GM23338 (cell line): Measurements from ENCODE around the gene STX11. TPM values are rescaled to one million over a fixed set of nuclear protein-coding genes. Genes with fewer than 3 reads are reported as not detected.

Source experiments
- ATAC-seq: fragments of 200-7000 bp; cut with Tn5 transposase; 3 replicates; pipeline ENCODE4 v1.9.1; 2020
- DNase-seq: peaks from one replicate; pipeline ENCODE4 v3.0.0-alpha.2; 2015; ENCODE audit warnings: low spot score
- H2AFZ ChIP-seq: fragments of 200-600 bp; sonication (generic); 2 replicates; pipeline ENCODE4 v1.8.0; 2016; ENCODE audit warnings: antibody characterized with exemption, mild to moderate bottlenecking, moderate library complexity
- H3F3A ChIP-seq: fragments of 200-600 bp; sonication (generic); replicated peaks from 2 replicates; pipeline ENCODE4 v1.8.0; 2017; ENCODE audit warnings: antibody characterized with exemption, mixed run types, low read depth
- H3K27ac ChIP-seq: fragments of 200-600 bp; sonication (generic); 2 replicates; pipeline ENCODE4 v1.6.1; 2016; ENCODE audit warnings: low read depth
- H3K27me3 ChIP-seq: fragments of 200-600 bp; sonication (generic); 2 replicates; pipeline ENCODE4 v1.8.0; 2016; ENCODE audit warnings: mild to moderate bottlenecking, mixed run types, moderate library complexity; ENCODE audit not compliant: insufficient read depth
- H3K36me3 ChIP-seq: fragments of 200-600 bp; sonication (generic); 2 replicates; pipeline ENCODE4 v1.8.0; 2016; ENCODE audit warnings: mild to moderate bottlenecking; ENCODE audit not compliant: insufficient read depth
- H3K4me1 ChIP-seq: fragments of 200-600 bp; sonication (generic); 2 replicates; pipeline ENCODE4 v1.8.0; 2016; ENCODE audit warnings: mild to moderate bottlenecking, moderate library complexity; ENCODE audit not compliant: insufficient read depth
- H3K4me2 ChIP-seq: fragments of 200-600 bp; sonication (generic); 2 replicates; pipeline ENCODE4 v1.7.1; 2017; ENCODE audit warnings: mixed run types
- H3K4me3 ChIP-seq: fragments of 200-600 bp; sonication (generic); 2 replicates; pipeline ENCODE4 v1.6.1; 2016; ENCODE audit warnings: mixed run types
- H3K79me2 ChIP-seq: fragments of 200-600 bp; sonication (generic); replicated peaks from 2 replicates; pipeline ENCODE4 v1.8.0; 2017; ENCODE audit warnings: mild to moderate bottlenecking; ENCODE audit not compliant: insufficient read depth
- H3K9me2 ChIP-seq: fragments of 200-600 bp; sonication (generic); 2 replicates; pipeline ENCODE4 v1.8.0; 2017; ENCODE audit not compliant: insufficient read depth
- H4K20me1 ChIP-seq: fragments of 200-600 bp; sonication (generic); replicated peaks from 2 replicates; pipeline ENCODE4 v1.8.0; 2017; ENCODE audit warnings: mild to moderate bottlenecking; ENCODE audit not compliant: insufficient read depth
- H3K27ac Mint-ChIP-seq: 2 replicates; pipeline ENCODE4 v1.8.0; 2020; ENCODE audit warnings: inconsistent platforms, mild to moderate bottlenecking, moderate library complexity, mixed read lengths
- H3K27me3 Mint-ChIP-seq: 3 replicates; pipeline ENCODE4 v1.8.0; 2022; ENCODE audit warnings: low read depth, mild to moderate bottlenecking, moderate library complexity, mixed read lengths, inconsistent platforms; ENCODE audit not compliant: insufficient read depth, poor library complexity
- H3K36me3 Mint-ChIP-seq: 3 replicates; pipeline ENCODE4 v1.8.0; 2021; ENCODE audit warnings: low read depth, mild to moderate bottlenecking, inconsistent platforms, moderate library complexity, mixed read lengths
- H3K4me1 Mint-ChIP-seq: 3 replicates; pipeline ENCODE4 v1.8.0; 2020; ENCODE audit warnings: mild to moderate bottlenecking, inconsistent platforms, mixed read lengths
- H3K4me3 Mint-ChIP-seq: 3 replicates; pipeline ENCODE4 v1.8.0; 2021; ENCODE audit warnings: moderate library complexity, mild to moderate bottlenecking, inconsistent platforms, mixed read lengths
- H3K9me3 Mint-ChIP-seq: 3 replicates; pipeline ENCODE4 v1.8.0; 2020; ENCODE audit warnings: moderate library complexity, mild to moderate bottlenecking, inconsistent platforms, mixed read lengths
- CREB1 ChIP-seq: fragments of 250-450 bp; sonication (Bioruptor Pico); IDR thresholded peaks from 2 replicates; pipeline ENCODE4 v1.5.0; 2020; ENCODE audit warnings: low read depth, mild to moderate bottlenecking, moderate library complexity
- CTCF ChIP-seq, 2 experiments: fragments of 200-600 bp in 1 of 2; sonication (generic) in 1 of 2; conservative IDR thresholded peaks; 2 replicates each; pipeline versions ENCODE4 v1.5.1 to v1.6.1; 2016 to 2017; ENCODE audit warnings: antibody characterized with exemption in 2 of 2, low read depth in 2 of 2, mild to moderate bottlenecking in 2 of 2, moderate library complexity in 1 of 2
- EZH2 ChIP-seq: fragments of 200-600 bp; sonication (generic); IDR thresholded peaks from one replicate; pipeline ENCODE4 v1.8.0; 2017; ENCODE audit warnings: antibody characterized with exemption, mild to moderate bottlenecking, low read depth; ENCODE audit not compliant: unreplicated experiment
- EZH2phosphoT487 ChIP-seq: fragments of 200-600 bp; sonication (generic); IDR thresholded peaks from one replicate; pipeline ENCODE4 v1.8.1; 2018; ENCODE audit warnings: antibody characterized with exemption; ENCODE audit not compliant: unreplicated experiment
- JUNB ChIP-seq: IDR thresholded peaks from one replicate; pipeline ENCODE4 v1.6.1; 2016; ENCODE audit warnings: antibody characterized with exemption; ENCODE audit not compliant: unreplicated experiment
- NANOG ChIP-seq: IDR thresholded peaks from 2 replicates; pipeline ENCODE4 v1.6.1; 2016; ENCODE audit warnings: antibody characterized with exemption, borderline replicate concordance
- POLR2AphosphoS5 ChIP-seq: IDR thresholded peaks from 2 replicates; pipeline ENCODE4 v1.6.1; 2016; ENCODE audit warnings: antibody characterized with exemption, low read depth
- REST ChIP-seq: IDR thresholded peaks from one replicate; pipeline ENCODE4 v1.6.1; 2018; ENCODE audit warnings: antibody characterized with exemption; ENCODE audit not compliant: unreplicated experiment
- STAT1 ChIP-seq: IDR thresholded peaks from one replicate; pipeline ENCODE4 v1.6.1; 2016; ENCODE audit warnings: antibody characterized with exemption; ENCODE audit not compliant: unreplicated experiment
- ZNF114 ChIP-seq: fragments of 250-450 bp; sonication (Bioruptor Pico); IDR thresholded peaks from 2 replicates; pipeline ENCODE4 v1.5.0; 2020; ENCODE audit warnings: mild to moderate bottlenecking, moderate library complexity
- ZNF331 ChIP-seq: fragments of 250-450 bp; sonication (Bioruptor Pico); IDR thresholded peaks from 2 replicates; pipeline ENCODE4 v1.5.0; 2020; ENCODE audit warnings: low read depth, mild to moderate bottlenecking, moderate library complexity
- ZNF462 ChIP-seq: fragments of 250-450 bp; sonication (Bioruptor Pico); IDR thresholded peaks from 2 replicates; pipeline ENCODE4 v1.5.0; 2020; ENCODE audit warnings: mild to moderate bottlenecking, moderate library complexity
- polyA plus RNA-seq: library from polyadenylated mRNA; unstranded; fragments of >200 nt; fragmentation: Nextera tagmentation; extraction: Ambion mirVana; gene quantifications from 2 replicates; pipeline ENCODE4 v1.2.1, GENCODE V29; 2016
- total RNA-seq: library from RNA; depleted of rRNA; stranded (reverse); fragments of >200 nt; shearing (Covaris generic); gene quantifications from 2 replicates; pipeline ENCODE4 v1.2.3, GENCODE V29; 2014
- TF ChIP-seq, protein P1 (sequence below): IDR thresholded peaks from 2 replicates; pipeline ENCODE4 v1.6.1; 2016; ENCODE audit warnings: antibody characterized with exemption

The STX11 gene
- total and polyA plus RNA-seq, 2 experiments from 2014 or later = 0.35 to 0.52 TPM

DNA sequence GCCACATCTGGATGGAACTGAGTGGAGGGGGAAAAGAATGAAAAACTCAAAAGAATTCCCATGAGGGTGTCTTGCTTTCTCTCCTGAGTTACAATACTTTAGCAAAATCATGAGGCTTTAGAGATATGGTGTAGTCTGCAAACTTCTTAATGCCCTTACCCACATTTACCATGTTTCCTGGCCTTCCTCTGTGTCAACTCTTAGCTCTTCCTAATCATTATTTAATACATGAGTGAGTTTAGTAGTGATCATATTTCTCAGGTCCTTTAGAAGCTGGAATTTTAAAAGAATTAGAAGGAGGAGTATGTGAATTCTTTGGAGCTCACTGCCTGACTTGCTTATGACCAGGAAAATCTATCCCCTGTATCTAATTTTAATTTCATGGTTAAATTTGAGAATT lies 39.0 kb downstream of the STX11 start:
- Histone ChIP-seq H3F3A (no peaks in the 10 kb centered on the region), H3K36me3 (no peaks in the 10 kb centered on the region), H2AFZ (no peak overlapping the region), H3K4me3 (no peak overlapping the region), H3K27ac (no peak overlapping the region), H3K9me2 (no peaks in the 10 kb centered on the region; the same call in 1 of the 2 replicates), H4K20me1 (no peaks in the 10 kb centered on the region), H3K27me3 (no peaks in the 10 kb centered on the region), H3K4me1 (peaks cover under 1% of the 10 kb centered on the region; the same call in 1 of the 2 replicates), H3K4me2 (no peak overlapping the region), H3K79me2 (no peaks in the 10 kb centered on the region)
- Mint-ChIP-seq H3K4me3 (no peak overlapping the region), H3K27me3 (no peaks in the 10 kb centered on the region), H3K4me1 (peaks cover 3% of the 10 kb centered on the region), H3K27ac (no peak overlapping the region), H3K9me3 (no peaks in the 10 kb centered on the region), H3K36me3 (no peaks in the 10 kb centered on the region)
- DNase-seq (no peak), ATAC-seq (no peak)
- no peak for TF ChIP-seq ZNF331 (CRISPR knock-in tag)
- TF ChIP-seq ZNF114 (CRISPR knock-in tag) = no peak
- no peak for TF ChIP-seq STAT1
- TF ChIP-seq EZH2 = no peak
- TF ChIP-seq, protein P1, sequence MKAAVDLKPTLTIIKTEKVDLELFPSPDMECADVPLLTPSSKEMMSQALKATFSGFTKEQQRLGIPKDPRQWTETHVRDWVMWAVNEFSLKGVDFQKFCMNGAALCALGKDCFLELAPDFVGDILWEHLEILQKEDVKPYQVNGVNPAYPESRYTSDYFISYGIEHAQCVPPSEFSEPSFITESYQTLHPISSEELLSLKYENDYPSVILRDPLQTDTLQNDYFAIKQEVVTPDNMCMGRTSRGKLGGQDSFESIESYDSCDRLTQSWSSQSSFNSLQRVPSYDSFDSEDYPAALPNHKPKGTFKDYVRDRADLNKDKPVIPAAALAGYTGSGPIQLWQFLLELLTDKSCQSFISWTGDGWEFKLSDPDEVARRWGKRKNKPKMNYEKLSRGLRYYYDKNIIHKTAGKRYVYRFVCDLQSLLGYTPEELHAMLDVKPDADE = no peak
- TF ChIP-seq EZH2phosphoT487 = no peak
- no peak for TF ChIP-seq CTCF (conservative IDR thresholded peaks at IDR 0.05; ENCODE audit: low read depth in 2 of 2)
- TF ChIP-seq CREB1 = no peak
- TF ChIP-seq POLR2AphosphoS5 = no peak
- TF ChIP-seq ZNF462 (CRISPR knock-in tag) = no peak
- TF ChIP-seq JUNB = no peak
- no peak for TF ChIP-seq NANOG
- TF ChIP-seq REST = no peak
